DOHH2 (cell line): ENCODE measurements around the gene CPN1.
A peak's percentile ranks its signal among the peaks of the same experiment; 100 is the strongest.

Source experiments
- H3F3A ChIP-seq: fragments of 200-600 bp; sonication (generic), shearing (Covaris generic); 2 replicates; pipeline ENCODE4 v1.6.0; 2016; ENCODE audit warnings: antibody characterized with exemption, mild to moderate bottlenecking; ENCODE audit not compliant: control insufficient read depth, insufficient read depth
- H3K27ac ChIP-seq: fragments of 200-600 bp; sonication (generic); 2 replicates; pipeline ENCODE4 v1.5.1; 2014; ENCODE audit warnings: low read depth, mild to moderate bottlenecking, low read length, moderate library complexity
- H3K27me3 ChIP-seq: fragments of 200-600 bp; sonication (generic); 2 replicates; pipeline ENCODE4 v1.6.1; 2014; ENCODE audit warnings: mild to moderate bottlenecking, low read length, mixed read lengths; ENCODE audit not compliant: control insufficient read depth
- H3K36me3 ChIP-seq: fragments of 200-600 bp; sonication (generic); 2 replicates; pipeline ENCODE4 v1.6.1; 2014; ENCODE audit warnings: mild to moderate bottlenecking, low read length, moderate library complexity, mixed read lengths; ENCODE audit not compliant: control insufficient read depth
- H3K4me1 ChIP-seq: fragments of 200-600 bp; sonication (generic); 2 replicates; pipeline ENCODE4 v1.6.1; 2014; ENCODE audit warnings: mild to moderate bottlenecking, low read length, mixed read lengths; ENCODE audit not compliant: control insufficient read depth
- H3K4me2 ChIP-seq: fragments of 200-600 bp; sonication (generic); 2 replicates; pipeline ENCODE4 v1.6.0; 2014; ENCODE audit warnings: mild to moderate bottlenecking, low read length, moderate library complexity
- H3K4me3 ChIP-seq: fragments of 200-600 bp; sonication (generic); 2 replicates; pipeline ENCODE4 v1.5.1; 2014; ENCODE audit warnings: mild to moderate bottlenecking, low read length, mixed read lengths
- H3K79me2 ChIP-seq: fragments of 200-600 bp; sonication (generic); 2 replicates; pipeline ENCODE4 v1.6.1; 2014; ENCODE audit warnings: mild to moderate bottlenecking, low read length, mixed read lengths; ENCODE audit not compliant: control insufficient read depth
- H3K9me2 ChIP-seq: fragments of 200-600 bp; sonication (generic); replicated peaks from 2 replicates; pipeline ENCODE4 v1.6.1; 2014; ENCODE audit warnings: mild to moderate bottlenecking, low read length, mixed read lengths; ENCODE audit not compliant: control insufficient read depth
- H3K9me3 ChIP-seq: fragments of 200-600 bp; sonication (generic); 2 replicates; pipeline ENCODE4 v1.6.1; 2014; ENCODE audit warnings: antibody characterized with exemption, low read length, mixed read lengths; ENCODE audit not compliant: control insufficient read depth, insufficient read depth
- H4K20me1 ChIP-seq: fragments of 200-600 bp; sonication (generic); 2 replicates; pipeline ENCODE4 v1.6.0; 2014; ENCODE audit warnings: low read depth, mild to moderate bottlenecking, antibody characterized with exemption, low read length, moderate library complexity; ENCODE audit not compliant: control insufficient read depth, insufficient read depth
- CTCF ChIP-seq: fragments of 200-600 bp; sonication (generic); IDR thresholded peaks from one replicate; pipeline ENCODE4 v1.5.1; 2014; ENCODE audit warnings: antibody characterized with exemption, mild to moderate bottlenecking, low read depth, low read length; ENCODE audit not compliant: poor library complexity, severe bottlenecking
- EZH2phosphoT487 ChIP-seq: fragments of 200-600 bp; sonication (generic); IDR thresholded peaks from 2 replicates; pipeline ENCODE4 v1.6.1; 2017; ENCODE audit warnings: borderline replicate concordance, mild to moderate bottlenecking, antibody characterized with exemption, low read length, moderate library complexity, mixed read lengths

Gene CPN1

GRCh38 chr10:100009283-100009792, 72.3 kb downstream of the CPN1 start:
- peaks cover 57% of the 10 kb centered on the region for H3K36me3 ChIP-seq
- peak overlapping the region; percentile 83 for H3K4me3 ChIP-seq
- no peaks in the 10 kb centered on the region for H3K9me3 ChIP-seq
- H4K20me1 ChIP-seq: peaks cover 15% of the 10 kb centered on the region
- H3K4me2 ChIP-seq: peak overlapping the region; percentile 81
- H3F3A ChIP-seq: peaks cover 17% of the 10 kb centered on the region
- H3K9me2 ChIP-seq: no peaks in the 10 kb centered on the region
- no peaks in the 10 kb centered on the region for H3K27me3 ChIP-seq
- peaks cover 52% of the 10 kb centered on the region for H3K79me2 ChIP-seq
- H3K27ac ChIP-seq: peak overlapping the region; percentile 71
- peaks cover 79% of the 10 kb centered on the region for H3K4me1 ChIP-seq
- TF ChIP-seq CTCF (peak; percentile 59), EZH2phosphoT487 (no peak)

DNA sequence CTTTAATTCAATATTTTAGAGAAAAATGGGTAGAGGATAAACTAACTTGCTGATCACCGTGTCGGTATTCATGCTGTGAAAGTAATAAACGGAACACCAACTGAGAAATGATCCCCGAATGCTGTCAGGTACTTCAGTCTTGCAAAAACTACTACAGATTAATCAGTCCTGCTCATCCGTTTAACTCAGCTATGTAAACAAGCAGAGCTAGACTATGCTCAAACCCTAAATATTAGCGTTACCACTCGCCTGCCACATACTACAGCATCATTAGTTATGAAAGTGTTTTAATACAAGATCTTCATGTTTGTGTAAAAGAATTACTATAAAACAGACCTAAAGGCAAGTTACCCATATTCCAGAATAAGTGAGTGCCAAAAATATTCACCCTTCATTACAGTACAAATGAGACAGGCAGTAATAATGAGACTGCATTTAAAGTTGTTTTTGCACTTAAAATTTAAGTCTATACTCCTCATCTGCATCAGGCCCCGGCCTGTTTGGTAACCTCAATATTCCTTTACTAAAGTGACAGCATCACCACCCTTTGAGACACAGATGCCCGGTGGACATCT, 72.9 kb downstream of the CPN1 start:
- H4K20me1 ChIP-seq: peaks cover 15% of the 10 kb centered on the region
- peak overlapping the region; percentile 81 for H3K4me2 ChIP-seq
- peaks cover 59% of the 10 kb centered on the region for H3K36me3 ChIP-seq
- no peaks in the 10 kb centered on the region for H3K27me3 ChIP-seq
- peaks cover 75% of the 10 kb centered on the region for H3K4me1 ChIP-seq
- peaks cover 57% of the 10 kb centered on the region for H3K79me2 ChIP-seq
- peak overlapping the region; percentile 71 for H3K27ac ChIP-seq
- H3K9me2 ChIP-seq: no peaks in the 10 kb centered on the region
- H3K4me3 ChIP-seq: peak overlapping the region; percentile 83
- peaks cover 12% of the 10 kb centered on the region for H3F3A ChIP-seq
- no peak for TF ChIP-seq CTCF
- TF ChIP-seq EZH2phosphoT487: no peak
- H3K9me3 ChIP-seq: no peaks in the 10 kb centered on the region

- peaks cover 73% of the 10 kb centered on the region for H3K4me1 ChIP-seq
- TF ChIP-seq EZH2phosphoT487: no peak
- TF ChIP-seq CTCF: no peak
- H4K20me1 ChIP-seq: peaks cover 17% of the 10 kb centered on the region
- H3K27ac ChIP-seq: peak overlapping the region; percentile 71
- peaks cover 6% of the 10 kb centered on the region for H3F3A ChIP-seq
- H3K4me3 ChIP-seq: peak overlapping the region; percentile 83
- no peaks in the 10 kb centered on the region for H3K27me3 ChIP-seq
- H3K9me3 ChIP-seq: no peaks in the 10 kb centered on the region
- H3K79me2 ChIP-seq: peaks cover 64% of the 10 kb centered on the region
- no peaks in the 10 kb centered on the region for H3K9me2 ChIP-seq
- peak overlapping the region; percentile 81 for H3K4me2 ChIP-seq
- H3K36me3 ChIP-seq: peaks cover 56% of the 10 kb centered on the region
Measured at GRCh38 chr10:100008142-100008522, 73.5 kb downstream of the CPN1 start.
